GM06990 (cell line): ENCODE data around the gene PFKP.

Experiments used
- DNase-seq: peaks from one replicate; pipeline ENCODE4 v3.0.0-alpha.2; 2011; ENCODE audit not compliant: insufficient read length; ENCODE audit errors: extremely low read depth
- H3K27me3 ChIP-seq: replicated peaks from 2 replicates; pipeline ENCODE4 v1.6.0; 2011; ENCODE audit warnings: low read length; ENCODE audit not compliant: control insufficient read depth, insufficient read depth
- H3K36me3 ChIP-seq: 2 replicates; pipeline ENCODE4 v1.5.1; 2011; ENCODE audit warnings: low read length; ENCODE audit not compliant: control insufficient read depth, insufficient read depth
- H3K4me3 ChIP-seq: replicated peaks from 2 replicates; pipeline ENCODE4 v1.5.1; 2011; ENCODE audit warnings: low read depth, mild to moderate bottlenecking, control low read depth, low read length
- CTCF ChIP-seq: IDR thresholded peaks from 2 replicates; pipeline ENCODE4 v1.5.1; 2011; ENCODE audit warnings: low read length, control low read depth, mild to moderate bottlenecking, inconsistent platforms; ENCODE audit not compliant: insufficient read depth, poor library complexity, severe bottlenecking

Gene PFKP

GRCh38 chr10:3110782-3111620 lies 43.7 kb downstream of the PFKP start:
- DNase-seq: no peak
- H3K27me3 ChIP-seq: no peaks in the 10 kb centered on the region
- TF ChIP-seq CTCF: no peak
- H3K36me3 ChIP-seq: peaks cover 52% of the 10 kb centered on the region
- H3K4me3 ChIP-seq: no peak overlapping the region

- no peaks in the 10 kb centered on the region for H3K27me3 ChIP-seq
- H3K4me3 ChIP-seq: no peak overlapping the region
- no peak for TF ChIP-seq CTCF
- H3K36me3 ChIP-seq: peaks cover 56% of the 10 kb centered on the region
- DNase-seq: no peak
Observed at GRCh38 chr10:3111621-3112163, 44.3 kb downstream of the PFKP start.

- no peak for TF ChIP-seq CTCF
- Histone ChIP-seq H3K4me3 (no peak overlapping the region), H3K36me3 (peaks cover 54% of the 10 kb centered on the region), H3K27me3 (no peaks in the 10 kb centered on the region)
- DNase-seq: no peak
Observed at GRCh38 chr10:3113343-3113720, 46.0 kb downstream of the PFKP start.

- Histone ChIP-seq H3K36me3 (peaks cover 51% of the 10 kb centered on the region), H3K4me3 (no peak overlapping the region), H3K27me3 (no peaks in the 10 kb centered on the region)
- DNase-seq: no peak
- TF ChIP-seq CTCF: no peak
Observed at GRCh38 chr10:3115685-3116084, 48.3 kb downstream of the PFKP start.

- TF ChIP-seq CTCF: no peak
- DNase-seq: no peak
- Histone ChIP-seq H3K4me3 (no peak overlapping the region), H3K36me3 (peaks cover 49% of the 10 kb centered on the region), H3K27me3 (no peaks in the 10 kb centered on the region)
Observed at GRCh38 chr10:3116508-3117100, 49.3 kb downstream of the PFKP start.
